Neuronal stem cell (in vitro differentiated cells): Measurements from ENCODE around the gene TUBGCP6.

Experiments
- DNase-seq: peaks from one replicate; pipeline ENCODE4 v3.0.0-alpha.2; 2013; ENCODE audit warnings: low spot score
- H2AFZ ChIP-seq: one replicate; pipeline ENCODE4 v1.6.1; 2013; ENCODE audit warnings: mild to moderate bottlenecking, low read length, inconsistent platforms
- H2AK5ac ChIP-seq: 2 replicates; pipeline ENCODE4 v1.6.1; 2013; ENCODE audit warnings: low read depth, mild to moderate bottlenecking, inconsistent platforms, low read length, moderate library complexity, mixed read lengths
- H2BK120ac ChIP-seq: 2 replicates; pipeline ENCODE4 v1.6.1; 2013; ENCODE audit warnings: low read depth, mild to moderate bottlenecking, inconsistent platforms, low read length, moderate library complexity, mixed read lengths
- H2BK12ac ChIP-seq: one replicate; pipeline ENCODE4 v1.6.1; 2013; ENCODE audit warnings: low read length, inconsistent platforms
- H2BK15ac ChIP-seq: 2 replicates; pipeline ENCODE4 v1.6.1; 2013; ENCODE audit warnings: mild to moderate bottlenecking, low read length, inconsistent platforms, mixed read lengths
- H2BK5ac ChIP-seq: one replicate; pipeline ENCODE4 v1.6.1; 2013; ENCODE audit warnings: inconsistent platforms, mild to moderate bottlenecking, low read length, moderate library complexity
- H3K14ac ChIP-seq: one replicate; pipeline ENCODE4 v1.6.1; 2013; ENCODE audit warnings: low read length, inconsistent platforms
- H3K18ac ChIP-seq: 2 replicates; pipeline ENCODE4 v1.6.1; 2013; ENCODE audit warnings: low read length, inconsistent platforms
- H3K23ac ChIP-seq: 2 replicates; pipeline ENCODE4 v1.6.1; 2013; ENCODE audit warnings: low read depth, mild to moderate bottlenecking, mixed read lengths, low read length, inconsistent platforms; ENCODE audit not compliant: poor library complexity
- H3K27ac ChIP-seq: replicated peaks from 3 replicates; pipeline ENCODE4 v1.5.1; 2013; ENCODE audit warnings: low read length, inconsistent platforms
- H3K27me3 ChIP-seq, 3 experiments: 2 replicates each; pipeline ENCODE4 v1.6.1; 2013; ENCODE audit warnings: low read length in 3 of 3, mild to moderate bottlenecking in 2 of 3, inconsistent platforms in 1 of 3, low read depth in 1 of 3, mixed read lengths in 1 of 3, moderate library complexity in 1 of 3; ENCODE audit not compliant: control insufficient read depth in 3 of 3, insufficient read depth in 3 of 3
- H3K36me3 ChIP-seq, 2 donors: replicated peaks in 1 of 2; 2 replicates each; pipeline ENCODE4 v1.6.1; 2013; ENCODE audit warnings: low read length in 2 of 2; ENCODE audit not compliant: control insufficient read depth in 2 of 2, insufficient read depth in 2 of 2
- H3K4ac ChIP-seq: 2 replicates; pipeline ENCODE4 v1.6.1; 2013; ENCODE audit warnings: inconsistent platforms, mild to moderate bottlenecking, low read length, moderate library complexity
- H3K4me1 ChIP-seq, 2 donors: 1 replicate in 1 of 2; 2 replicates in 1 of 2; pipeline ENCODE4 v1.6.1; 2013; ENCODE audit warnings: low read length in 2 of 2, low read depth in 1 of 2; ENCODE audit not compliant: control insufficient read depth in 2 of 2, insufficient read depth in 1 of 2
- H3K4me2 ChIP-seq: one replicate; pipeline ENCODE4 v1.6.1; 2013; ENCODE audit warnings: mild to moderate bottlenecking, low read length, inconsistent platforms; ENCODE audit not compliant: insufficient read depth, poor library complexity, severe bottlenecking
- H3K4me3 ChIP-seq, 2 donors: 2 replicates each; pipeline ENCODE4 v1.5.1; 2013; ENCODE audit warnings: low read length in 2 of 2, mild to moderate bottlenecking in 2 of 2, inconsistent platforms in 1 of 2, moderate library complexity in 1 of 2
- H3K79me1 ChIP-seq: one replicate; pipeline ENCODE4 v1.6.1; 2013; ENCODE audit warnings: low read depth, mild to moderate bottlenecking, inconsistent platforms, low read length, moderate library complexity
- H3K9ac ChIP-seq: one replicate; pipeline ENCODE4 v1.6.1; 2013; ENCODE audit warnings: mild to moderate bottlenecking, low read depth, low read length, inconsistent platforms; ENCODE audit not compliant: poor library complexity
- H3K9me3 ChIP-seq, 2 donors: replicated peaks in 1 of 2; 2 replicates each; pipeline versions ENCODE3 to v1.6.1; 2013; ENCODE audit warnings: low read length in 2 of 2, mild to moderate bottlenecking in 2 of 2, inconsistent platforms in 1 of 2, low read depth in 1 of 2, mixed read lengths in 1 of 2, moderate library complexity in 1 of 2; ENCODE audit not compliant: control insufficient read depth in 2 of 2, insufficient read depth in 1 of 2
- H4K8ac ChIP-seq: one replicate; pipeline ENCODE4 v1.6.1; 2013; ENCODE audit warnings: low read depth, mild to moderate bottlenecking, inconsistent platforms, low read length, moderate library complexity
- H4K91ac ChIP-seq: one replicate; pipeline ENCODE4 v1.6.1; 2013; ENCODE audit warnings: low read length, low read depth, mild to moderate bottlenecking, inconsistent platforms; ENCODE audit not compliant: poor library complexity
- WGBS, 2 donors: extraction: QIAGEN DNeasy Blood & Tissue Kit; methylation state at CpG; one replicate each; pipeline ENCODE4 v1.1.7; 2013; ENCODE audit warnings: missing lambda C conversion rate in 2 of 2, mixed read lengths in 1 of 2; ENCODE audit not compliant: insufficient read length in 2 of 2, insufficient replicate concordance in 1 of 2; ENCODE audit errors: extremely low coverage in 2 of 2; 5-methylcytosine and 5-hydroxymethylcytosine counted together

The TUBGCP6 gene

DNA sequence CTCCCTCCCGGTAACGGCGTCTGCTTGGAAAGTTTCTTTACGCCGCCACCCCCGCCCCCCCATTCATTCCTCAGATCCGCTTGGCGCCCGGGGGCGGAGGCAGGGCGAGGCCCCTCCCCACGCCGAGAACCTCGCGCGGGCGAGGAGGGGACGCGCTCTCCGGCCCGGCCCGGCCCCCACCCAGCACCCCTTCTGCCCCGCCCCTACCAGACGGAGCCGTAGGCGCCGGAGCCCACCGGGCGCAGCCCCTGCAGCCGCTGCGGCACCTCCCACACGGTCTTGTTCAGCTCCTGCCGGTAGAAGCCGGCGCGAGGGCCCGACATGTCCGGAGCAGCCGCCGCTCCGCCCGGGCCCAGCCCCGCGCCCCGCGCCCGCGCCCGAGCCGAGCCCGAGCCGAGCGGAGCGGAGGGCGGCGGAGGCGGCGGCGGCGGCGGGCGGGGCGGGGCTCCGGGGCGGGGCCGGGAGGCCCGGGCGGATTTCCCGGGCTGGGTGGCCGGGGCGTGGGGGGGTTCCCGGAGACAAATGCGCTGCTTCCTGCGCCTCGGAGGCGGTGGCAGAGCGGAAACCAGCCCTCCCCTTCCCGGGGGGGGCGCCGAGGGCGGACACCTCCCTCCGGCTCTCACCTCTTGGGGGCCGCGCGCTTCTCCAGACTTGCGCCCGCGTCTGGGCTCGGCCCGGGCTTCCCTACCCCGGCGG, 25.3 kb upstream of the TUBGCP6 start, which contains the start of gene MAPK11:
Gene MAPK11 (minus strand): TSS at position 411 of the 696 bp plus-strand sequence. CDS start 88 bp downstream, at position 323.
- peaks cover 26 to 27% of the 10 kb centered on the region in 2 donors for H3K4me1 ChIP-seq
- H3K27ac ChIP-seq: peak within 1 kb of the TSS; percentile 93

DNA sequence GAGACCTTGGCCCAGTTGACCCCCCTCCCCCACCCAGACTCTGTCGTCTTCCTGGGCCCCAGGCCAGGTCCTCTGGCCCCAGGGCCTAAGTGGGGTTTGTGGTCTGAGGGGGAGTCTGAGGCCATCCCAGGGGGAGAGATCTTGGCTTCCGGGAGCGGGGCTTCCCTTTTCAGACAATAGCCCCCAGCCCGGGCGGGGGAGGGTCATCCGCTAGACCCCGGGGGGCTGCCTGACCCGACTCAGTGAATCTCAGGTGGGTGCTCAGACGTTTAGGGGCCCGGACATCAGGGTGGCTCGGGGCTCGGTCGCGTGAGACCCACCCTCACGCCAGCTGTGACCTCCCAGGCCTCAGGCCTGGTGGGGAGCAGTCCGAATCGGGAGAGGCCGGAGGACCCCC, 24.7 kb upstream of the TUBGCP6 start:
- Histone ChIP-seq H2BK12ac (peak overlapping the region; percentile 77), H3K36me3 (peaks cover 0 to 19% of the 10 kb centered on the region in 2 donors), H3K4me1 (peaks cover 25 to 26% of the 10 kb centered on the region in 2 donors), H2BK15ac (peak overlapping the region; percentile 13), H3K4ac (no peak overlapping the region), H4K91ac (no peak overlapping the region), H2BK120ac (no peak overlapping the region), H3K27me3 (peaks cover 0 to 9% (median 0%) of the 10 kb centered on the region in 3 experiments), H3K23ac (peak overlapping the region; percentile 59), H2AFZ (peak overlapping the region; percentile 86), H3K27ac (no peak overlapping the region), H4K8ac (no peak overlapping the region), H3K4me2 (peak overlapping the region; percentile 69), H2BK5ac (no peak overlapping the region), H3K9ac (no peak overlapping the region), H3K18ac (peak overlapping the region; percentile 85), H3K4me3 (peak overlapping the region; percentile 67 to 71), H3K79me1 (no peaks in the 10 kb centered on the region), H3K14ac (no peak overlapping the region), H2AK5ac (peak overlapping the region; percentile 98), H3K9me3 (peaks cover 4 to 6% of the 10 kb centered on the region in 2 donors)
- no CpG with 5 or more reads among the region's 18 CpGs for WGBS, 2 donors
- no peak for DNase-seq

More for the DNA sequence above, 25.3 kb upstream of the TUBGCP6 start, which contains the start of gene MAPK11:
- Histone ChIP-seq H2BK5ac (peak within 1 kb of the TSS; percentile 87), H3K4me3 (peak within 1 kb of the TSS; percentile 67 to 71), H3K4ac (no peak within 1 kb of the TSS), H3K36me3 (peaks cover 3 to 21% of the 10 kb centered on the region in 2 donors), H3K4me2 (peak within 1 kb of the TSS; percentile 83), H3K18ac (peak within 1 kb of the TSS; percentile 94), H3K27me3 (peaks cover 0 to 9% (median 0%) of the 10 kb centered on the region in 3 experiments), H3K23ac (peak within 1 kb of the TSS; percentile 67), H2BK12ac (peak within 1 kb of the TSS; percentile 77), H2BK15ac (peak within 1 kb of the TSS; percentile 92), H3K9ac (no peak within 1 kb of the TSS), H2AK5ac (peak within 1 kb of the TSS; percentile 98), H3K79me1 (peaks cover under 1% of the 10 kb centered on the region), H3K9me3 (peaks cover 4 to 6% of the 10 kb centered on the region in 2 donors), H4K8ac (no peak within 1 kb of the TSS), H2AFZ (peak within 1 kb of the TSS; percentile 86), H3K14ac (no peak within 1 kb of the TSS), H4K91ac (no peak within 1 kb of the TSS), H2BK120ac (peak within 1 kb of the TSS; percentile 63)
- no CpG with 5 or more reads among the region's 92 CpGs for WGBS, 2 donors
- DNase-seq: peak; percentile 26

DNA sequence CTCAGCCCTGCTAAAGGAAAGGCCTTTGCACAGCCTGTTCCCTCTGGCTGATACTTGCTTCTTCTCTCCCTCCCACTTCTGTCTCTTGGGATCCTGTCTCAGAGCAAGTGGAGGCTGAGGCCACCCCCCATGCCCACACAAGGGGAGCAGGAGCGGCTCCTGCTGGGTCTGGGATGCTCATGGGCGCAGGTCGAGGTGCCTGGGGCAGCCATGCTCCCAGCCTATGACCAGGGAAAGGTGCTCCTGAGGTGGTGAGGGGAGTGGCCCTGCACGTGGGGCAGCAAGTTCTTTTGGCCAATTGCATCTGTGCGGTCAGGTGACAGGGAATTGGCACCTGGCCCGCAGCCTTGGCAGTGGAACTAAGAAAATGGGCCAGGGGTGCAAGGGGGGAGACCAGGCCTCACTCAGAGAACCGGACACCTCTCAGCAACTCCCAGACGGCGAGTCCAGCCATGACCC, 23.9 kb upstream of the TUBGCP6 start:
- peaks cover 4 to 6% of the 10 kb centered on the region in 2 donors for H3K9me3 ChIP-seq
- peak overlapping the region; percentile 10 for H2AK5ac ChIP-seq
- no CpG with 5 or more reads among the region's 9 CpGs for WGBS, 2 donors
- no peak overlapping the region for H3K4me2 ChIP-seq
- H3K4me1 ChIP-seq: peaks cover 21 to 24% of the 10 kb centered on the region in 2 donors
- peak overlapping the region; percentile 56 for H3K14ac ChIP-seq
- H4K91ac ChIP-seq: no peak overlapping the region
- no peak for DNase-seq
- H3K4ac ChIP-seq: no peak overlapping the region
- H3K27ac ChIP-seq: no peak overlapping the region
- no peaks in the 10 kb centered on the region for H3K79me1 ChIP-seq
- H3K27me3 ChIP-seq: peaks cover 0 to 9% (median 0%) of the 10 kb centered on the region in 3 experiments
- no peak overlapping the region for H3K23ac ChIP-seq
- H2AFZ ChIP-seq: no peak overlapping the region
- peak overlapping the region; percentile 13 for H2BK15ac ChIP-seq
- H2BK12ac ChIP-seq: peak overlapping the region; percentile 33
- H2BK5ac ChIP-seq: no peak overlapping the region
- no peak overlapping the region for H4K8ac ChIP-seq
- peaks cover 0 to 18% of the 10 kb centered on the region in 2 donors for H3K36me3 ChIP-seq
- no peak overlapping the region for H3K9ac ChIP-seq
- no peak overlapping the region for H2BK120ac ChIP-seq
- H3K4me3 ChIP-seq: peak overlapping the region in 1 of 2 donors; percentile 67
- H3K18ac ChIP-seq: peak overlapping the region; percentile 11
